ENCODE results near the gene SNX27.

The SNX27 gene

DNA sequence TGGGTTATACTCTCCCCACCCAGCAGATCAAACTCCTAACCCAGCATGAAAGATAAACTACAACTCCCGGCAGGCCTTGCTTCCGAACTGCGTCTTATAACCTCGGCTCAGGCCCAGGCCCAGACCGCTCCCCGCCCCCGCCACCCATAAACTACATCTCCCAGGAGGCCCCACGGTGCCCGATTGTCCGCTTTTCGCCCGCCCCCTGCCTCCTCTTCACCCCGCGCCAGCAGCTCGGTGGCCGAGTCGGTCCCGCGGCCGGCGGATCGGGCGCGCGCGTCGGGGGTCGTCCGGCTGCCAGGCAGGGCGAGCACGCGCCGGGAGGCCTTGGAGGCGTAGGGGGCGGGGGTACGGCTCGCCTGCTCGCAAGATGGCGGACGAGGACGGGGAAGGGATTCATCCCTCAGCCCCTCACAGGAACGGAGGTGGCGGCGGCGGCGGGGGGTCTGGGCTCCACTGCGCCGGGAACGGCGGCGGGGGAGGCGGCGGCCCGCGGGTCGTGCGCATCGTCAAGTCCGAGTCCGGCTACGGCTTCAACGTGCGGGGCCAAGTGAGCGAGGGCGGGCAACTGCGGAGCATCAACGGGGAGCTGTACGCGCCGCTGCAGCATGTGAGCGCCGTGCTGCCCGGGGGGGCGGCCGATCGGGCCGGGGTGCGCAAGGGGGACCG, at the start of gene SNX27:
SNX27 (plus strand) TSS at position 219 of the 669 bp plus-strand sequence; CDS start at position 371, 152 bp downstream.
- peak within 1 kb of the TSS; percentile 80 for H3K9ac ChIP-seq
- H3K4me2 ChIP-seq, result peak within 1 kb of the TSS; percentile 91
- H3K27ac ChIP-seq, result peak within 1 kb of the TSS; percentile 44
- no peaks in the 10 kb centered on the region for H4K20me1 ChIP-seq (ENCODE audit: insufficient read depth)
- peak within 1 kb of the TSS; percentile 92 for H2AFZ ChIP-seq (ENCODE audit: low read depth)
- no peaks in the 10 kb centered on the region for H3K36me3 ChIP-seq (ENCODE audit: insufficient read depth)
- peaks cover 42% of the 10 kb centered on the region; the same call in 1 of the 2 replicates for H3K79me2 ChIP-seq (ENCODE audit: insufficient read depth, low read depth)
- H3K4me1 ChIP-seq (ENCODE audit: low read depth, poor library complexity, severe bottlenecking), result peaks cover 31% of the 10 kb centered on the region
- H3K4me3 ChIP-seq (IDR thresholded peaks at IDR 0.05; ENCODE audit: insufficient read depth, low read depth, low read length), result peak within 1 kb of the TSS; percentile 94
- no peaks in the 10 kb centered on the region for H3K27me3 ChIP-seq (ENCODE audit: insufficient read depth, low read depth)
- TF ChIP-seq, protein P1, sequence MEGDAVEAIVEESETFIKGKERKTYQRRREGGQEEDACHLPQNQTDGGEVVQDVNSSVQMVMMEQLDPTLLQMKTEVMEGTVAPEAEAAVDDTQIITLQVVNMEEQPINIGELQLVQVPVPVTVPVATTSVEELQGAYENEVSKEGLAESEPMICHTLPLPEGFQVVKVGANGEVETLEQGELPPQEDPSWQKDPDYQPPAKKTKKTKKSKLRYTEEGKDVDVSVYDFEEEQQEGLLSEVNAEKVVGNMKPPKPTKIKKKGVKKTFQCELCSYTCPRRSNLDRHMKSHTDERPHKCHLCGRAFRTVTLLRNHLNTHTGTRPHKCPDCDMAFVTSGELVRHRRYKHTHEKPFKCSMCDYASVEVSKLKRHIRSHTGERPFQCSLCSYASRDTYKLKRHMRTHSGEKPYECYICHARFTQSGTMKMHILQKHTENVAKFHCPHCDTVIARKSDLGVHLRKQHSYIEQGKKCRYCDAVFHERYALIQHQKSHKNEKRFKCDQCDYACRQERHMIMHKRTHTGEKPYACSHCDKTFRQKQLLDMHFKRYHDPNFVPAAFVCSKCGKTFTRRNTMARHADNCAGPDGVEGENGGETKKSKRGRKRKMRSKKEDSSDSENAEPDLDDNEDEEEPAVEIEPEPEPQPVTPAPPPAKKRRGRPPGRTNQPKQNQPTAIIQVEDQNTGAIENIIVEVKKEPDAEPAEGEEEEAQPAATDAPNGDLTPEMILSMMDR (conservative IDR thresholded peaks at IDR 0.05; ENCODE audit: low read depth, low read length), result no peak

GRCh38 chr1:151562661-151563060, 49.2 kb upstream of the SNX27 start:
- Histone ChIP-seq H3K4me3 (IDR thresholded peaks at IDR 0.05; ENCODE audit: insufficient read depth, low read depth, low read length) (no peak overlapping the region), H2AFZ (ENCODE audit: low read depth) (no peak overlapping the region), H3K4me2 (no peak overlapping the region), H3K4me1 (ENCODE audit: low read depth, poor library complexity, severe bottlenecking) (peaks cover under 1% of the 10 kb centered on the region), H3K9ac (no peak overlapping the region), H4K20me1 (ENCODE audit: insufficient read depth) (no peaks in the 10 kb centered on the region), H3K27ac (no peak overlapping the region), H3K79me2 (ENCODE audit: insufficient read depth, low read depth) (no peaks in the 10 kb centered on the region), H3K27me3 (ENCODE audit: insufficient read depth, low read depth) (no peaks in the 10 kb centered on the region), H3K36me3 (ENCODE audit: insufficient read depth) (no peaks in the 10 kb centered on the region)
- TF ChIP-seq, protein P1 (conservative IDR thresholded peaks at IDR 0.05; ENCODE audit: low read depth, low read length), result no peak

GRCh38 chr1:151563376-151563775, 48.5 kb upstream of the SNX27 start:
- Histone ChIP-seq H3K79me2 (ENCODE audit: insufficient read depth, low read depth) (no peaks in the 10 kb centered on the region), H2AFZ (ENCODE audit: low read depth) (no peak overlapping the region), H3K27ac (no peak overlapping the region), H3K4me1 (ENCODE audit: low read depth, poor library complexity, severe bottlenecking) (peaks cover 8% of the 10 kb centered on the region), H3K9ac (no peak overlapping the region), H3K4me2 (no peak overlapping the region), H3K36me3 (ENCODE audit: insufficient read depth) (no peaks in the 10 kb centered on the region), H3K27me3 (ENCODE audit: insufficient read depth, low read depth) (no peaks in the 10 kb centered on the region), H4K20me1 (ENCODE audit: insufficient read depth) (no peaks in the 10 kb centered on the region), H3K4me3 (IDR thresholded peaks at IDR 0.05; ENCODE audit: insufficient read depth, low read depth, low read length) (no peak overlapping the region)
- TF ChIP-seq, protein P1 (conservative IDR thresholded peaks at IDR 0.05; ENCODE audit: low read depth, low read length), result no peak

DNA sequence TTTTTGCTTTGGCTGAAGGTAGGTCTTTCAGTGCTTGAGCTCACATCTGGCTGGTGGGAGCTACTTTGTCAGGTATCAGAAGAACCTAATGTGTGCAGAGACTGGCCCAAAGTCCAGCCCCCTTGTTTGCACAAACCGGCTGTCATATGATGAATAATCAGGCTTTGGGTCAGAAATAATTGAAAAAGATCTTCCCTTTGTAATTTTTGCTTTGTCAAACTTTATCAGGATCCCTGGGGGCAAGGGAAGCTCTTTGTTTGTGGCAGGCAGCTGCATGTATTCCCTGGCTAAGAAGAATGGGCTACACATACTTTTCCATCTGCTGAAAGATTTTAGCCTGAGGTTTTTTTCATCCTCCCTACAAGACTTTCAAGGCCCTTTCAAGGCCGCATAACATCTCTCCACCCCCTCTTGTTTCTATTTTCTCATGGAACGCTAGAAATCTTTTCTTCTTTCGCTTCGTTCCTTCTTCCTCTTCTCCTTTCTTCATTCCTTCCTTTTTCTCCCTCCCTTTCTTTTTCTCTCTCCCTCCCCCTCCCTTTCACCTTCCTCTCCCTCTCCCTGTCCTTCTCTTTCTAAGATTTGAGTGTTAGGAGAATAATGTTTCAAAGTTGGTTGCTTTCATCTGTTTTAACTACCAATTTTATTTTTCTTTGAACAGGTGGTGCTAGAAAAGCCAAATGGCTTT, 46.2 kb upstream of the SNX27 start:
- no peak overlapping the region for H3K27ac ChIP-seq
- peaks cover 9% of the 10 kb centered on the region for H3K4me1 ChIP-seq (ENCODE audit: low read depth, poor library complexity, severe bottlenecking)
- TF ChIP-seq, protein P1 (conservative IDR thresholded peaks at IDR 0.05; ENCODE audit: low read depth, low read length), result no peak
- H2AFZ ChIP-seq (ENCODE audit: low read depth), result no peak overlapping the region
- no peak overlapping the region for H3K9ac ChIP-seq
- H3K79me2 ChIP-seq (ENCODE audit: insufficient read depth, low read depth), result no peaks in the 10 kb centered on the region
- H3K36me3 ChIP-seq (ENCODE audit: insufficient read depth), result no peaks in the 10 kb centered on the region
- no peaks in the 10 kb centered on the region for H3K27me3 ChIP-seq (ENCODE audit: insufficient read depth, low read depth)
- no peak overlapping the region for H3K4me3 ChIP-seq (IDR thresholded peaks at IDR 0.05; ENCODE audit: insufficient read depth, low read depth, low read length)
- H4K20me1 ChIP-seq (ENCODE audit: insufficient read depth), result no peaks in the 10 kb centered on the region
- no peak overlapping the region for H3K4me2 ChIP-seq
